ENCODE measurements around the gene EEF1AKMT3.

DNA sequence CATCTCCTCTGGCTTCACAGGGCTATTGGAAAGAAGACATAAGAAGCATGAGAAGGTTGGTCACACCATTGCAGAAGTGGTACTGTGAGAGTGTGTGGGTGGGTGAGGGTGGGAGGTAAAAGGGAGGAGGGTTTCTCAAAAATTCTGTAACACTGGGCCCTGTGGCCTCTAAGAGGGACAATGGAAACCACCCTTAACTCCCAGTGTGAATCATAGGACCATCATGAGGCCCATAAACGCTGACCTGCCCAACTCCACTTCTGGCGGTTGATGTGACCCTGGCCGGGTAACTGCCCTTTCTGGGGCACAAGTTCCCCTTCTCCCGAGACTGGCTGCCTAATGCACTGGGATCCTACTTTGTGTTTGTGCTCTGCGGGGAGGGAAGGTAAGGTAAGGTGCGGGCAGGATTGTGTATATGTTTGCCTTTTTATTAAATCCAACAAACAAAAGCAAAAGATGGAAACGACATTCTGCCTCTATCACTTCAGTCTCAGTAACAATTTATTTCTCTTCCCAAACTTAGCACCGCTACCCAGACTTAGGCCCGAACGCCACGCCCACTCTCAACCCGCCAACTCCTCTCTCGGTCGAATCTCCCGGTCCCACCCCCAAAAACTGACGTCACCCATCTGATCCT is 1.1 kb upstream of the EEF1AKMT3 start:
- TF ChIP-seq ZNF384 (IDR thresholded peaks at IDR 0.05) (no peak), CTBP1 (IDR thresholded peaks at IDR 0.05; ENCODE audit: borderline replicate concordance) (no peak), FOXA1 (IDR thresholded peaks at IDR 0.05) (no peak)
